ENCODE results near the gene MIDN.

GRCh38 chr19:1252821-1253513 is 4.6 kb downstream of the MIDN start:
- TF ChIP-seq POLR2A (IDR thresholded peaks at IDR 0.05; ENCODE audit: low read depth, low read length) = no peak
- TF ChIP-seq POLR2AphosphoS5 (IDR thresholded peaks at IDR 0.05; ENCODE audit: low read depth, low read length) = no peak
- TF ChIP-seq TAF1 (IDR thresholded peaks at IDR 0.05; ENCODE audit: borderline replicate concordance, low read depth, low read length) = no peak

Data from GM12892 (cell line).